ENCODE data around the gene NXPE3.

DNA sequence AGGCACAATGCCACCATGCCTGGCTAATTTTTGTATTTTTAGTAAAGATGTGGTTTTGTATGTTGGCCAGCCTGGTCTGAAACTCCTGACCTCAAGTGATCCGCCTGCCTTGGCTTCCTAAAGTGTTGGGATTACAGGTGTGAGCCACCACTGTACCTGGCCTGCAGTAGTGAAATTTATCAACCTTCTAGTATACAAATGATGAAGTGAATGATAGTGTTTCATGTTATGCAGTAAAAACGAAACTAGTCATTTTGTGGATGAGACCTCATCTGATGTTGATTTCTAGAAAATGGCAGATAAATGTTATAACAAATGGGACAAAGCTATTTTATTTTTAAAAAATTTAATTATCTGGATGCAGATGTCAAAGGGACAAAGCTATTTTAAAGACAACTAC lies 32.9 kb downstream of the NXPE3 start:
- TF ChIP-seq POLR2A (IDR thresholded peaks at IDR 0.05; ENCODE audit: low read depth, low read length) (no peak), POLR2AphosphoS5 (IDR thresholded peaks at IDR 0.05; ENCODE audit: low read depth, low read length) (no peak)
